ENCODE measurements around the gene SLC37A3.

SLC37A3 gene

GRCh38 chr7:140317999-140318398, 80.3 kb downstream of the SLC37A3 start:
- no peak for DNase-seq
- Histone ChIP-seq H3K9me3 (ENCODE audit: control insufficient read depth, low read length) (no peaks in the 10 kb centered on the region), H4K8ac (ENCODE audit: low read length) (no peak overlapping the region), H2BK15ac (ENCODE audit: low read depth, poor library complexity, severe bottlenecking) (no peak overlapping the region), H2BK5ac (ENCODE audit: low read depth, low read length, poor library complexity, severe bottlenecking) (no peak overlapping the region), H3K27me3 (ENCODE audit: control insufficient read depth in 1 of 2, insufficient read depth in 1 of 2, low read length in 2 of 2) (no peaks in the 10 kb centered on the region), H2BK12ac (ENCODE audit: low read length in 2 of 2) (no peak overlapping the region), H2AK5ac (ENCODE audit: low read length, severe bottlenecking) (no peak overlapping the region), H3K36me3 (ENCODE audit: control insufficient read depth in 1 of 2, insufficient read depth in 2 of 2, low read depth in 1 of 2, low read length in 2 of 2) (no peaks in the 10 kb centered on the region), H3K4ac (ENCODE audit: low read depth in 1 of 2, low read length in 2 of 2) (no peak overlapping the region), H3K4me1 (ENCODE audit: control insufficient read depth, insufficient read depth, low read depth, low read length) (peaks cover 5% of the 10 kb centered on the region), H2AFZ (ENCODE audit: low read depth, low read length) (no peak overlapping the region), H3K27ac (ENCODE audit: low read length, poor library complexity, severe bottlenecking) (no peak overlapping the region), H3K14ac (ENCODE audit: low read length in 2 of 2) (no peak overlapping the region), H3K4me2 (ENCODE audit: low read length, poor library complexity, severe bottlenecking) (no peak overlapping the region), H3K9ac (ENCODE audit: low read length) (no peak overlapping the region), H3K23ac (ENCODE audit: low read length in 2 of 2) (no peak overlapping the region), H3K4me3 (ENCODE audit: insufficient read depth in 1 of 2, low read depth in 1 of 2, low read length in 2 of 2) (no peak overlapping the region), H3K18ac (ENCODE audit: low read depth in 1 of 2, low read length in 2 of 2) (no peak overlapping the region), H2BK120ac (ENCODE audit: low read depth, low read length) (no peak overlapping the region), H4K91ac (ENCODE audit: low read length) (no peak overlapping the region), H3K79me1 (replicated peaks; ENCODE audit: low read length, poor library complexity, severe bottlenecking) (no peaks in the 10 kb centered on the region)
- WGBS, result 92% methylated on average over 7 of the region's 7 CpGs

- no peak overlapping the region for H3K4ac ChIP-seq (ENCODE audit: low read depth in 1 of 2, low read length in 2 of 2)
- no peak overlapping the region for H3K18ac ChIP-seq (ENCODE audit: low read depth in 1 of 2, low read length in 2 of 2)
- H3K14ac ChIP-seq (ENCODE audit: low read length in 2 of 2), result no peak overlapping the region
- H2AK5ac ChIP-seq (ENCODE audit: low read length, severe bottlenecking), result no peak overlapping the region
- H3K79me1 ChIP-seq (replicated peaks; ENCODE audit: low read length, poor library complexity, severe bottlenecking), result no peaks in the 10 kb centered on the region
- WGBS, result 100% methylated on average over 4 of the region's 4 CpGs
- no peak for DNase-seq
- no peaks in the 10 kb centered on the region for H3K36me3 ChIP-seq (ENCODE audit: control insufficient read depth in 1 of 2, insufficient read depth in 2 of 2, low read depth in 1 of 2, low read length in 2 of 2)
- no peak overlapping the region for H4K8ac ChIP-seq (ENCODE audit: low read length)
- no peak overlapping the region for H2BK15ac ChIP-seq (ENCODE audit: low read depth, poor library complexity, severe bottlenecking)
- H3K27me3 ChIP-seq (ENCODE audit: control insufficient read depth in 1 of 2, insufficient read depth in 1 of 2, low read length in 2 of 2), result no peaks in the 10 kb centered on the region
- H3K9me3 ChIP-seq (ENCODE audit: control insufficient read depth, low read length), result peaks cover 1% of the 10 kb centered on the region
- no peak overlapping the region for H3K9ac ChIP-seq (ENCODE audit: low read length)
- no peak overlapping the region for H3K4me3 ChIP-seq (ENCODE audit: insufficient read depth in 1 of 2, low read depth in 1 of 2, low read length in 2 of 2)
- H3K4me1 ChIP-seq (ENCODE audit: control insufficient read depth, insufficient read depth, low read depth, low read length), result peaks cover 5% of the 10 kb centered on the region
- H2BK12ac ChIP-seq (ENCODE audit: low read length in 2 of 2), result no peak overlapping the region
- H2BK120ac ChIP-seq (ENCODE audit: low read depth, low read length), result no peak overlapping the region
- no peak overlapping the region for H3K4me2 ChIP-seq (ENCODE audit: low read length, poor library complexity, severe bottlenecking)
- no peak overlapping the region for H2BK5ac ChIP-seq (ENCODE audit: low read depth, low read length, poor library complexity, severe bottlenecking)
- no peak overlapping the region for H2AFZ ChIP-seq (ENCODE audit: low read depth, low read length)
- H4K91ac ChIP-seq (ENCODE audit: low read length), result no peak overlapping the region
- H3K23ac ChIP-seq (ENCODE audit: low read length in 2 of 2), result no peak overlapping the region
- H3K27ac ChIP-seq (ENCODE audit: low read length, poor library complexity, severe bottlenecking), result no peak overlapping the region
Observed at GRCh38 chr7:140317597-140317996, 80.7 kb downstream of the SLC37A3 start.

GRCh38 chr7:140316165-140316661, 82.1 kb downstream of the SLC37A3 start:
- H2BK15ac ChIP-seq (ENCODE audit: low read depth, poor library complexity, severe bottlenecking), result no peak overlapping the region
- no peak overlapping the region for H3K14ac ChIP-seq (ENCODE audit: low read length in 2 of 2)
- H3K4ac ChIP-seq (ENCODE audit: low read depth in 1 of 2, low read length in 2 of 2), result no peak overlapping the region
- H3K4me2 ChIP-seq (ENCODE audit: low read length, poor library complexity, severe bottlenecking), result peak overlapping the region; percentile 12
- H3K9me3 ChIP-seq (ENCODE audit: control insufficient read depth, low read length), result peaks cover 5% of the 10 kb centered on the region
- H3K9ac ChIP-seq (ENCODE audit: low read length), result peak overlapping the region; percentile 88
- H2BK5ac ChIP-seq (ENCODE audit: low read depth, low read length, poor library complexity, severe bottlenecking), result no peak overlapping the region
- no peak overlapping the region for H3K27ac ChIP-seq (ENCODE audit: low read length, poor library complexity, severe bottlenecking)
- no peak overlapping the region for H4K8ac ChIP-seq (ENCODE audit: low read length)
- H3K4me1 ChIP-seq (ENCODE audit: control insufficient read depth, insufficient read depth, low read depth, low read length), result peaks cover 5% of the 10 kb centered on the region
- H3K18ac ChIP-seq (ENCODE audit: low read depth in 1 of 2, low read length in 2 of 2), result no peak overlapping the region
- H2AK5ac ChIP-seq (ENCODE audit: low read length, severe bottlenecking), result no peak overlapping the region
- H2AFZ ChIP-seq (ENCODE audit: low read depth, low read length), result no peak overlapping the region
- no peak overlapping the region for H2BK12ac ChIP-seq (ENCODE audit: low read length in 2 of 2)
- H4K91ac ChIP-seq (ENCODE audit: low read length), result no peak overlapping the region
- WGBS, result 57% methylated on average over 7 of the region's 7 CpGs
- peak overlapping the region in 1 of 2 experiments; percentile 58 for H3K4me3 ChIP-seq (ENCODE audit: insufficient read depth in 1 of 2, low read depth in 1 of 2, low read length in 2 of 2)
- no peaks in the 10 kb centered on the region for H3K27me3 ChIP-seq (ENCODE audit: control insufficient read depth in 1 of 2, insufficient read depth in 1 of 2, low read length in 2 of 2)
- no peaks in the 10 kb centered on the region for H3K79me1 ChIP-seq (replicated peaks; ENCODE audit: low read length, poor library complexity, severe bottlenecking)
- DNase-seq, result peak; percentile 31
- H3K23ac ChIP-seq (ENCODE audit: low read length in 2 of 2), result no peak overlapping the region
- no peak overlapping the region for H2BK120ac ChIP-seq (ENCODE audit: low read depth, low read length)
- no peaks in the 10 kb centered on the region for H3K36me3 ChIP-seq (ENCODE audit: control insufficient read depth in 1 of 2, insufficient read depth in 2 of 2, low read depth in 1 of 2, low read length in 2 of 2)

- H2BK15ac ChIP-seq (ENCODE audit: low read depth, poor library complexity, severe bottlenecking), result no peak overlapping the region
- H3K36me3 ChIP-seq (ENCODE audit: control insufficient read depth in 1 of 2, insufficient read depth in 2 of 2, low read depth in 1 of 2, low read length in 2 of 2), result no peaks in the 10 kb centered on the region
- H2BK5ac ChIP-seq (ENCODE audit: low read depth, low read length, poor library complexity, severe bottlenecking), result no peak overlapping the region
- no peak overlapping the region for H3K23ac ChIP-seq (ENCODE audit: low read length in 2 of 2)
- peak overlapping the region; percentile 88 for H3K9ac ChIP-seq (ENCODE audit: low read length)
- H4K8ac ChIP-seq (ENCODE audit: low read length), result no peak overlapping the region
- H3K18ac ChIP-seq (ENCODE audit: low read depth in 1 of 2, low read length in 2 of 2), result no peak overlapping the region
- H2AFZ ChIP-seq (ENCODE audit: low read depth, low read length), result no peak overlapping the region
- H4K91ac ChIP-seq (ENCODE audit: low read length), result no peak overlapping the region
- DNase-seq, result no peak
- peak overlapping the region in 1 of 2 experiments; percentile 58 for H3K4me3 ChIP-seq (ENCODE audit: insufficient read depth in 1 of 2, low read depth in 1 of 2, low read length in 2 of 2)
- H3K4ac ChIP-seq (ENCODE audit: low read depth in 1 of 2, low read length in 2 of 2), result no peak overlapping the region
- 93% methylated on average over 11 of the region's 15 CpGs for WGBS
- H2BK120ac ChIP-seq (ENCODE audit: low read depth, low read length), result no peak overlapping the region
- H2BK12ac ChIP-seq (ENCODE audit: low read length in 2 of 2), result no peak overlapping the region
- H3K4me1 ChIP-seq (ENCODE audit: control insufficient read depth, insufficient read depth, low read depth, low read length), result peaks cover 5% of the 10 kb centered on the region
- H3K27me3 ChIP-seq (ENCODE audit: control insufficient read depth in 1 of 2, insufficient read depth in 1 of 2, low read length in 2 of 2), result no peaks in the 10 kb centered on the region
- H3K27ac ChIP-seq (ENCODE audit: low read length, poor library complexity, severe bottlenecking), result no peak overlapping the region
- no peak overlapping the region for H3K14ac ChIP-seq (ENCODE audit: low read length in 2 of 2)
- H3K9me3 ChIP-seq (ENCODE audit: control insufficient read depth, low read length), result peaks cover 5% of the 10 kb centered on the region
- no peak overlapping the region for H3K4me2 ChIP-seq (ENCODE audit: low read length, poor library complexity, severe bottlenecking)
- no peaks in the 10 kb centered on the region for H3K79me1 ChIP-seq (replicated peaks; ENCODE audit: low read length, poor library complexity, severe bottlenecking)
- H2AK5ac ChIP-seq (ENCODE audit: low read length, severe bottlenecking), result no peak overlapping the region
Observed at GRCh38 chr7:140315498-140316164, 82.7 kb downstream of the SLC37A3 start.

All from mesenchymal stem cell (in vitro differentiated cells and primary cell).